Measurements from ENCODE around the gene C2CD4D.

C2CD4D gene

DNA sequence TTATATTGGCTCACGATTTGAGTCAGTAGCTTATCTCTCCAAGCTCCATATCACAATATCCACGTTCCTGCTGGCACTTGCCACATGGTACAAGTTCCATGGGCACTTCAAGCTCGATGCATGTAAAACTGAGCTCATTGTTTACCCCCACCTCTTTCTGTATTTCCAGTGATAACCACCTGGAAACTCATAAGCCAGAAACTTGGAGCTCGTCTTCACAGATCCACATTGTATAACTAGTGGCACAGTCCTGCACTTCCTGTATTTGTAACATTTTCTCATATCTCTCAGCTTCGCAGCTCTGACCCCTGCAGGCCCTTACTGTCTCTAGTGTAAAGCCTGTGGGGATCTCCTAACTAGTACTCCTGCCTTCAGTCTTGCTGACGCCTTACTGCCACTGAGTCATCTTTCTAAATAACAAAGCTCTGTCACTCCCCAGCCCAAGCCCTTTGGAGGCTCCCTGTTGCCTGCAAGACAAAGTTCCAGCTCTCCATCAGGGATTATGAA is 6.5 kb upstream of the C2CD4D start:
- DNase-seq (ENCODE audit: low read depth, low spot score) = no peak

DNA sequence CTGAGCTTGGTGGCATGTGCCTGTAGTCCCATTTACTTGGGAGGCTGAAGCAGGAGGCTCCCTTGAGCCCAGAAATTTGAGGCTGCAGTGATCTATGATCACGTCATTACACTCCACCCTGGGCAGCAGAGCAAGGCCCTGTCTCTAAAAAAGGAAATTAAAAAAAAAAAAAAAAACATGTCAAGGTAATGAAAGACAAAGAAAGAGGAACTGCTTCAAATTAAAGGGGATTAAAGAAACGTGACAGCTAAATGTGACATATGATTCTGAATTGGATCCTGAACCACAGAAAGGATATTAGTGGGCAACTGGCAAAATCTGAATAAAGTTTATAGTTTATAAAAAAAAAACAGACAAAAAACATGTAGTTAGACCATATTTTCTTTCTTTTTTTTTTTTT is 3.8 kb upstream of the C2CD4D start:
- no peak for DNase-seq (ENCODE audit: low read depth, low spot score)
- no peak overlapping the region for H3K4me3 ChIP-seq (ENCODE audit: low read depth, low read length)
- POLR2A ChIA-PET = no interaction called here
- TF ChIP-seq, protein P1, sequence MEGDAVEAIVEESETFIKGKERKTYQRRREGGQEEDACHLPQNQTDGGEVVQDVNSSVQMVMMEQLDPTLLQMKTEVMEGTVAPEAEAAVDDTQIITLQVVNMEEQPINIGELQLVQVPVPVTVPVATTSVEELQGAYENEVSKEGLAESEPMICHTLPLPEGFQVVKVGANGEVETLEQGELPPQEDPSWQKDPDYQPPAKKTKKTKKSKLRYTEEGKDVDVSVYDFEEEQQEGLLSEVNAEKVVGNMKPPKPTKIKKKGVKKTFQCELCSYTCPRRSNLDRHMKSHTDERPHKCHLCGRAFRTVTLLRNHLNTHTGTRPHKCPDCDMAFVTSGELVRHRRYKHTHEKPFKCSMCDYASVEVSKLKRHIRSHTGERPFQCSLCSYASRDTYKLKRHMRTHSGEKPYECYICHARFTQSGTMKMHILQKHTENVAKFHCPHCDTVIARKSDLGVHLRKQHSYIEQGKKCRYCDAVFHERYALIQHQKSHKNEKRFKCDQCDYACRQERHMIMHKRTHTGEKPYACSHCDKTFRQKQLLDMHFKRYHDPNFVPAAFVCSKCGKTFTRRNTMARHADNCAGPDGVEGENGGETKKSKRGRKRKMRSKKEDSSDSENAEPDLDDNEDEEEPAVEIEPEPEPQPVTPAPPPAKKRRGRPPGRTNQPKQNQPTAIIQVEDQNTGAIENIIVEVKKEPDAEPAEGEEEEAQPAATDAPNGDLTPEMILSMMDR (IDR thresholded peaks at IDR 0.05; ENCODE audit: insufficient read depth, low read length, missing control alignments) = no peak
- CTCF ChIA-PET = no interaction called here

More for the DNA sequence above, 6.5 kb upstream of the C2CD4D start:
- TF ChIP-seq, protein P1 (IDR thresholded peaks at IDR 0.05; ENCODE audit: insufficient read depth, low read length, missing control alignments) = no peak
- ChIA-PET CTCF (interaction anchor here (1.2 to 1.7 kb wide), 3 partner anchors 9 to 155 kb away, joined by 3 to 4 read pairs (median 4); no protein-coding TSS in a partner anchor), POLR2A (no interaction called here)
- H3K4me3 ChIP-seq (ENCODE audit: low read depth, low read length) = no peak overlapping the region

GRCh38 chr1:151841141-151841540 is 1.5 kb upstream of the C2CD4D start:
- no peak for DNase-seq (ENCODE audit: low read depth, low spot score)
- TF ChIP-seq, protein P1 (IDR thresholded peaks at IDR 0.05; ENCODE audit: insufficient read depth, low read length, missing control alignments) = no peak
- CTCF ChIA-PET = interaction anchor here (0.7 kb wide), 1 partner anchor 147 kb away, joined by 3 read pairs; no protein-coding TSS in a partner anchor
- H3K4me3 ChIP-seq (ENCODE audit: low read depth, low read length) = no peak overlapping the region
- POLR2A ChIA-PET = no interaction called here

DNA sequence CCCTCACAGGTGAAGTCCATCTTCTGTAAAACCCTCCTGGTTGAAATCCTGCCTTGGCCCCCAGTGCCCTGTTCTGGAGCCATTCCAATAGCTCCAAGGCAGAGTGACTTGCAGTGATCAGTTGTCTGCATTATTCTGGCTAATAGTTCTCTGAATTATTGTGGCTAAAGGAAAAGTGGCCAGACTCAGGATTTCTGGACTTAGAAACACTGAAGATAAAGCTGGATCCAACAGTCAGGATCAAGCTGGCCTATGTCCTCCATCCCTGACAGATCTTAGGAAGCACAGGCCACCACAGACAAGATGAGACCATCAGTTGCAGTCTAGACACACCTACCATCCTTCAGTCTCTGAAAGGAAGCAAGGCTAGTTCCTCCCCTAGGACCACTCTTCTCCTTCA is 801 bp upstream of the C2CD4D start:
- CTCF ChIA-PET = no interaction called here
- no peak overlapping the region for H3K4me3 ChIP-seq (ENCODE audit: low read depth, low read length)
- POLR2A ChIA-PET = no interaction called here
- TF ChIP-seq, protein P1 (IDR thresholded peaks at IDR 0.05; ENCODE audit: insufficient read depth, low read length, missing control alignments) = no peak
- no peak for DNase-seq (ENCODE audit: low read depth, low spot score)

DNA sequence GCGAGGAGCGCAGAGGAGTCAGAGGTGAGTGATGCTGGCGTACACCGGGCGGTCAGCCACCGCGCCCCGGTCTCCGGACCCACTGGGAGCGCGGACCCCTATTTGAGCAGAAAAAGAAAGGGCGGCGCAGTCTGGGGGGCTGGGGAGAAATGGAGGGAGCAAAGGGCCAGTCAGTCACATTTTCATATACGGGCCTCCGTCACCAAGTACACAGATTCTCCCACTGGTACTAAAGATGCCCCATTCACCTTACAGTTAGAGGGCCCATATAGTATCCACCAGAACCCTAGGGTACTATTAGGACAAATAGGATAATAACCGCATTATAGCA is 573 bp downstream of the C2CD4D start:
- no peak for DNase-seq (ENCODE audit: low read depth, low spot score)
- TF ChIP-seq, protein P1 (IDR thresholded peaks at IDR 0.05; ENCODE audit: insufficient read depth, low read length, missing control alignments) = no peak
- no peak overlapping the region for H3K4me3 ChIP-seq (ENCODE audit: low read depth, low read length)
- CTCF ChIA-PET = no interaction called here
- POLR2A ChIA-PET = no interaction called here

- no peak for DNase-seq (ENCODE audit: low read depth, low spot score)
- CTCF ChIA-PET = interaction anchor here (1.3 kb wide), 1 partner anchor 18 kb away, joined by 3 read pairs; no protein-coding TSS in a partner anchor
- peak overlapping the region; percentile 32 for H3K4me3 ChIP-seq (ENCODE audit: low read depth, low read length)
- TF ChIP-seq, protein P1 (IDR thresholded peaks at IDR 0.05; ENCODE audit: insufficient read depth, low read length, missing control alignments) = no peak
- POLR2A ChIA-PET = no interaction called here
Observed at GRCh38 chr1:151838222-151839081, 1.2 kb downstream of the C2CD4D start.

Data from AG04449 (cell line).